ENCODE measurements around the gene SLC35F5.
"Not testable (repeated sequence)": the region's sequence is repeated elsewhere in the genome, so short reads cannot be mapped to it uniquely, and the experiment has no call there.

Gene SLC35F5

DNA sequence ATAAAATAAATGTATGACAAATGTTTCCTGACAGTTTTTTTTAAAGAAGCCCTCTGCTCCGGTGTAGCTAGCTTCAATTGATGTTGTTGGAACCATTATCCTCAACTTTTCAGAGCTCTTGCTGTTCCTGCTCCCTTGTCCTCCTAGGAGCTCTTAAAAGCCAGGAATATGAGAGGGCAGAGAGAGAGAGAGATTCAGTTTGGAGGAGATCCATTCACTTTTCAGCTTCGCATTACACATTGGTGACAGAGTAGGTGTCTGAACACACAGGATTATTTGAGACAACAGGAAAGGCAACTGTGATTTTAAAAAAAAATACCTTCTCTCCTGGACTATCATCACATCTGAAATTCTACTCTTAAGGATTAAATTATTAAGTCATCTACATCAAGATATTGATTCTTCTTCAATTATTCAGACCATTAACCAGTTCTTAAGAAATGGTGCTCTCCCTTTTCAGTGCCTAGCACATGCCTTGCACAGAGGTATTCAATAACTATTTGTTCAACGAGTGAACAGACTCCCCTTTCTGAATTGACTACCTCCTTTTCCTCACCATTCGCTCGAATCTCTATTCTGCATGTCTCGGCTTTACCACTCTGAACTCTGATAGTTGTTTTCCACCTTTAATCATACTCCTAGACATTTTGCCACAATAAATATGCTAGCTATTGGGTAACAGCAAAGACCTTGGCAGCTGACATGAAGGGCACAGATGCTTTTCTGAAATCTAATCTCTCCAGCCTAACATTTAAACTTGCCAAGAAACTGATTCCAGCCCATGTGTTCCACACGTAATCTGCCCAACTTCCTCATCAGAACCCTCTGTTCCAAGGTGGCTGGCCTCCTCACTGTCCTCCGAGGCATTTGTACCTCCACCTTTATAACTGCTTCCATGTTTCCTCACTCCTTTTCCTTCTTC lies 28.6 kb upstream of the SLC35F5 start:
- no peak for DNase-seq (ENCODE audit: low read depth)
- TF ChIP-seq, protein P1, sequence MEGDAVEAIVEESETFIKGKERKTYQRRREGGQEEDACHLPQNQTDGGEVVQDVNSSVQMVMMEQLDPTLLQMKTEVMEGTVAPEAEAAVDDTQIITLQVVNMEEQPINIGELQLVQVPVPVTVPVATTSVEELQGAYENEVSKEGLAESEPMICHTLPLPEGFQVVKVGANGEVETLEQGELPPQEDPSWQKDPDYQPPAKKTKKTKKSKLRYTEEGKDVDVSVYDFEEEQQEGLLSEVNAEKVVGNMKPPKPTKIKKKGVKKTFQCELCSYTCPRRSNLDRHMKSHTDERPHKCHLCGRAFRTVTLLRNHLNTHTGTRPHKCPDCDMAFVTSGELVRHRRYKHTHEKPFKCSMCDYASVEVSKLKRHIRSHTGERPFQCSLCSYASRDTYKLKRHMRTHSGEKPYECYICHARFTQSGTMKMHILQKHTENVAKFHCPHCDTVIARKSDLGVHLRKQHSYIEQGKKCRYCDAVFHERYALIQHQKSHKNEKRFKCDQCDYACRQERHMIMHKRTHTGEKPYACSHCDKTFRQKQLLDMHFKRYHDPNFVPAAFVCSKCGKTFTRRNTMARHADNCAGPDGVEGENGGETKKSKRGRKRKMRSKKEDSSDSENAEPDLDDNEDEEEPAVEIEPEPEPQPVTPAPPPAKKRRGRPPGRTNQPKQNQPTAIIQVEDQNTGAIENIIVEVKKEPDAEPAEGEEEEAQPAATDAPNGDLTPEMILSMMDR (conservative IDR thresholded peaks at IDR 0.05; ENCODE audit: control insufficient read depth, insufficient read depth, low read depth, low read length): no peak
- no peak overlapping the region for H3K4me3 ChIP-seq (ENCODE audit: control insufficient read depth, low read depth, low read length)

DNA sequence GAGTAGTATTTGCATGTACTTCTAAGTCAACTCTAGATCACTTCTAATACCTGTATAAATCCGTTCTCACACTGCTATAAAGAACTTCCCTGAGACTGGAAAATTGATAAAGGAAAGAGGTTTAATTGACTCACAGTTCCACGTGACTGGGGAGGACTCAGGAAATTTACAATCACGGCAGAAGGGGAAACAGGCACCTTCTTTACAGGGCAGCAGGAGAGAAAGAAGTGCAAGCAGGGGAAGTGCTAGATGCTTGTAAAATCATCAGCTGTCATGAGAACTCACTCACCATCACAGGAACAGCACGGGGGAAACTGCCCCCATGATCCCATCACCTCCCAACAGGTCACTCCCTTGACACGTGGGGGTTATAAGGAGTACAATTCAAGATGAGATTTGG lies 24.0 kb upstream of the SLC35F5 start:
- TF ChIP-seq, protein P1 (conservative IDR thresholded peaks at IDR 0.05; ENCODE audit: control insufficient read depth, insufficient read depth, low read depth, low read length): no peak
- no peak overlapping the region for H3K4me3 ChIP-seq (ENCODE audit: control insufficient read depth, low read depth, low read length)
- no peak for DNase-seq (ENCODE audit: low read depth)

DNA sequence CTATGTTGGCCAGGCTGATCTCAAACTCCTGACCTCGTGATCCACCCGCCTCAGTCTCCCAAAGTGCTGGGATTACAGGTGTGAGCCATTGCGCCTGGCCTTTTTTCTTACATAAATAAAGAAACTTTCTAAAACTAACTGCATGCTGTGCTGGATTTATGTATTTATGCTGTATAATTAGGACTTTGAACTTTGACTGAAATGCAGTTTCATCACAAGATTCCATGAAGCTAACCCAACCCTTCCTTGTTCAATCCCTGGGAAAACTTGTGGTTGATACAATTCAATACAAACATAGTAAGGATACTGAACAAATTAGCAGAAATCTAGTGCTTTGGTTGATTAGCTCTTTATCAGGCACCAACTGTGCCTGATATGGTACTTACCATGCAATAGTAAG lies 20.9 kb upstream of the SLC35F5 start:
- DNase-seq (ENCODE audit: low read depth): no peak
- H3K4me3 ChIP-seq (ENCODE audit: control insufficient read depth, low read depth, low read length): no peak overlapping the region
- TF ChIP-seq, protein P1 (conservative IDR thresholded peaks at IDR 0.05; ENCODE audit: control insufficient read depth, insufficient read depth, low read depth, low read length): no peak

DNA sequence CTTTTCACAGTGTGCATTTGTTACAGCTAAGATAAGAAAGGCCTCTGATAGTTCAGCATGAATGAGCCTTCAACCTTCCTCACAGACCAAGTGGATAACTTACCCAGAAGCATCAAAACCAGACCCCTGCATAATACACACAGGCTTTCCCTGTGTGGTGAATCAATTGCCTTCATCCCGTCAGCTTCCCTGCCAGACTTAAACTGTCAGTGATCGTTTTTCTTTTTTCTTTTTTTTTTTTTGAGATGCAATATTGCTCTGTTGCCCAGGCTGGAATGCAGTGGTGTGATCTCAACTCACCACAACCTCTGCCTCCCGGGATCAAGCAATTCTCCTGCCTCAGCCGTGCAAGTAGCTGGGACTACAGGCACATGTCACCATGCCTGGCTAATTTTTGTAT lies 20.5 kb upstream of the SLC35F5 start:
- H3K4me3 ChIP-seq (ENCODE audit: control insufficient read depth, low read depth, low read length): no peak overlapping the region
- DNase-seq (ENCODE audit: low read depth): no peak
- TF ChIP-seq, protein P1 (conservative IDR thresholded peaks at IDR 0.05; ENCODE audit: control insufficient read depth, insufficient read depth, low read depth, low read length): no peak

DNA sequence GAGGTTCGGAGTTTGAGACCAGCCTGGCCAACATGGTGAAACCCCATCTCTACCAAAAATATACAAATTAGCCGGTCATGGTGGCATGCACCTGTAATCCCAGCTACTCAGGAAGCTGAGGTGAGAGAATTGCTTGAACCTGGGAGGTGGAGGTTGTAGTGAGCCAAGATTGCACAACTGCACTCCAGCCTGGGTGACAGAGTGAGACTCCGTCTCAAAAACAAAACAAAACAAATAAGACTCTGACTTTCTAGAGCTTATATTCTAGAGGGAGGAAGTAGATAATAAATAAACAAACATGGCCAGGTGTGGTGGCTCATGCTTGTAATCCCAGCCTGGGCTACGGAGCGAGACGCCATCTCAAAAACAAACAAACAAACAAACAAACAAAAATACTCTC lies 18.2 kb upstream of the SLC35F5 start:
- not testable (repeated sequence) for H3K4me3 ChIP-seq (ENCODE audit: control insufficient read depth, low read depth, low read length); DNase-seq (ENCODE audit: low read depth)

DNA sequence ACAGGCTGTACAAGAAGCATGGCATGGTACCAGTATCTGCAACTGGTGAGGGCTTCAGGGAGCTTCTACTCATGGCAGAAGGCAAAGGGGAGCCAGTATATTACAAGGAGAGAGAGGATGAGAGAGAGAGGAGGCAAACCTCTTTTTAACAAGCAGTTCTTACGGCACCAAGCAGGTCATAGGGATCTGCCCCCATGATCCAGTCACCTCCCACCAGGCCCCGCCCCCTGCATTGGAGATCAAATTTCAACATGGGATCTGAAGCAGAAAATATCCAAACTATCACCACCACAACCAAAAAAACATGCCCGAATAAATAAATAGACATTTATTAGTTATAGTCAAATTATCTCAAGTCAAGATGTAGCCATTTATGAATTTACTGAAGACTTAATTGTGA lies 14.5 kb upstream of the SLC35F5 start:
- TF ChIP-seq, protein P1 (conservative IDR thresholded peaks at IDR 0.05; ENCODE audit: control insufficient read depth, insufficient read depth, low read depth, low read length): no peak
- no peak overlapping the region for H3K4me3 ChIP-seq (ENCODE audit: control insufficient read depth, low read depth, low read length)
- no peak for DNase-seq (ENCODE audit: low read depth)

DNA sequence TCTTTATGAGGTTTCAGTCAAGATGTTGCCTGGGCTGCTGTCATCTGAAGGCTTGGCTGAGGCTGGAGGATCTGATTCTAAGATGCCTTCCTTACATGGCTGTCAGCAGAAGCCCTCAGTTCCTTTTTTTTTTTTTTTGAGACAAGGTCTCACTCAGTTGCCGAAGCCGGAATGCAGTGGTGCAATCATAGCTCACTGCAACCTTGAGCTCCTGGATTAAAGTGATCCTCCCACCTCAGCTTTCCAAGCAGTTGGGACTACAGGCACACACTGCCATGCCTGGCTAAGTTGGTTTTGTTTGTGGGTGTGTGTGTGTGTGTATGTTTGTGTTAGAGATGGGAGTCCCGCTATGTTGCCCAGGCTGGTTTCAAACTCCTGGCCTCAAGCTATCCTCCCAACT lies 13.1 kb upstream of the SLC35F5 start:
- no peak for DNase-seq (ENCODE audit: low read depth)
- TF ChIP-seq, protein P1 (conservative IDR thresholded peaks at IDR 0.05; ENCODE audit: control insufficient read depth, insufficient read depth, low read depth, low read length): no peak
- no peak overlapping the region for H3K4me3 ChIP-seq (ENCODE audit: control insufficient read depth, low read depth, low read length)

Data from fibroblast of mammary gland (primary cell).